Stimulated activated CD8-positive, alpha-beta memory T cell treated with anti-CD3 and anti-CD28 coated beads, Interleukin-7, amount 100 ng/mL, for 24 hours (primary cell): ENCODE measurements around the gene DPH3.
"Not testable (repeated sequence)": the region's sequence is repeated elsewhere in the genome, so short reads cannot be mapped to it uniquely, and the experiment has no call there.

Source experiments
- DNase-seq: peaks from one replicate; pipeline ENCODE4 v3.0.0-alpha.2; 2020; ENCODE audit warnings: low read depth

Gene DPH3

GRCh38 chr3:16264708-16265454 lies at the start of gene DPH3, which contains the start of gene OXNAD1:
TSS of gene DPH3 (minus strand) at chr3:16264943. CDS start at chr3:16264876, 67 bp downstream.
TSS of gene OXNAD1 (plus strand) at chr3:16265212. CDS start at chr3:16270953, 5,741 bp downstream.
- DNase-seq = peak; percentile 99

- no peak for DNase-seq
These were observed 49.3 kb upstream of the DPH3 start for GRCh38 chr3:16313886-16314645.

DNA sequence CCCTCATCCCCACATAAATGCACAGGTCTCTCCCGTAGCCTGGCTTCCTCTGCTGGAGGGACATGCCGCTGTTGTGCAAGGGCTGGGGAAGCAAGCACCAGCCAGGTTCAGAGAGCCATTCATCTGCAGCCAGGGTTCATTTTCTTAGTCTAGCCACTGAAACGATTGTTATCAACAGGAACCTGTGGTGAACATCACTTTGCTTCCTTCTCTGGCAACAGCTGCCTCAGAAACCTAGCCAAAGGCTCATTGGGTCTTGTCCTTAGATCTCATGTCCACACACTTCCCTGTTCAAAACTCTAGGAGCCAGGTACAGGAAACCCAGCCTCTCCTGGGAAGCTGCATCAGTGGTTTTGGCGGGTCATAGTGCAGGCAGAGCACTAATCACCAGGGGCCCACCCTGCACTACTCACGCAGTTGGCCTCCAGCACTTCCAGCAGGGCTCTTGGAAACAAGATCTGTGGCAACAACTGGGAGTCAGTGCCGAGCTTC lies 47.3 kb upstream of the DPH3 start:
- no peak for DNase-seq

DNA sequence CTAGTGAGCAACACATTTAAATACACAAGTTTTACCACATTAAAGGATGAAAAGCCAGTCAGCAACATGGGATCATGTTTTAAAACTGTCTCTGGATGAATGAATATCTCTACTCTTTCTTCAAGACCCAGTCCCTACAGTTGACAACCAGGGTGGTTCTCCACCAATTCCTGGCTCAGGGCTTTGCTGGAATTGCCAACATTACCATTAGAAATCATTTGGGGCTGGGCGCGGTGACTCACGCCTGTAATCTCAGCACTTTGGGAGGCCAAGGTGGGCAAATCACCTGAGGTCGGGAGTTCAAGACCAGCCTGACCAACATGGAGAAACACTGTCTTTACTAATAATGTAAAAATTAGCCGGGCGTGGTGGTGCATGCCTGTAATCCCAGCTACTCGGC lies 45.7 kb upstream of the DPH3 start:
- not testable (repeated sequence) for DNase-seq

GRCh38 chr3:16309558-16309957 lies 44.8 kb upstream of the DPH3 start:
- DNase-seq = no peak

DNA sequence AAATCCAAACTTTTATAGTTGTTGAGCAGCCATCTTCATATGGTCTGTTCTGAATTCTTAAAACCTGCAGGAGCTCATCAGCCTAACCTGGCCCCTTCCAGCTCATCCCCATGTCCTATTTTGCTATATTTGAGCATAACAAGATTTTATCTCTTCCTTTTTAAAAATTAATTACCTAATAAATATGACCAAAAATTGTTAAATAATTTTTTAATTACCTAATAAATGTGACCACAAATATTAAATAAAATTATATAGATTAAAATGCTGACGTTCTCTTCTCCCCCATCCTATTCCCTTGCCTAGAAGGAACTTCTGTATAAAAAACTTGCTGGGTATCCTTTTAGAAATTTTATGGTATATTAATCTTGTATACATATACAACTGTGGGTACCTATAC lies 44.0 kb upstream of the DPH3 start:
- no peak for DNase-seq

GRCh38 chr3:16307832-16308531 lies 43.2 kb upstream of the DPH3 start:
- DNase-seq = no peak

DNA sequence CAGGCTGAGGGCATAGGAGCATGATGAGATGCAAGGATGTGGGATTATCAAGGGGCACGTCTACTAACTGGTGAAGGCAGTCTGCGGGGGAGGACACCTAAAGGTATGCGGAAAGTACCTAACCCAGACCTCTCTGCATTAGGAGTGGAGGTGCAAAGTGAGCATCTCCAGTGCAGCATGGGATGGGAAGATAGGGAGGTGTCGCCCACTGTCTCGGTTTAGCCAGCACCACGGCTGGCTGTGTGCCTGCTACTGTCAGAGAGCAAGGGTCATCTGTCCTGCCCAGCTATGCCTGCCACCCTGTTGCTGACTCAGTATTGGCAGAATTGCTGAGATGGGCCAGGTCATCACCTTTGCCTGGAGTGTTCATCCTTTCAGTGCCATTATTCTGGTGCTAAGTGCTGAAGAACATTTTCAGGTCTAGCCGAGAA lies 40.4 kb upstream of the DPH3 start:
- DNase-seq = no peak

GRCh38 chr3:16304061-16305010 lies 39.6 kb upstream of the DPH3 start:
- DNase-seq = no peak

DNA sequence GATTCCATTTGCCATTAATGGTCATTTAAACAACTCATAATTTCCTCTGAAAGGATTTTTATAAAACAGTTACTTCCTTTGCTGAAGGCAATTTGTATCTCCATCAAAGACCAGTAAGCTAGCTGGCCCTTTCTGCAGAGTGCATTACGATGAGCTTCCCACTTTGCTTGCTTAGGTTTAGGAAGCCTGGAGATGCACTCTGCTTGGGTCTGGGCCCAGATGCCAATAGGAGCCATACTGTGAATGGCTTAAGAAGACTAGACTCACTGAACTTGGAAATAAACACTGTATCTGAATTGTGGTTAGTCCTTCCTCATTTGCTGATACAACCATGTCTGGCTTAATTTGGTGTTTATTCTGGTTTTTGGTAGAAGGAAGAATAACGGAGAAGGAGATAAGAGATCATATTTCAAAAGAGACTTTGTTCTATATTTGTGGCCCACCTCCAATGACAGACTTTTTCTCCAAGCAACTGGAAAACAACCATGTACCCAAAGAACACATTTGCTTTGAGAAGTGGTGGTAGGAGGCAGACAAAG lies 38.4 kb upstream of the DPH3 start:
- no peak for DNase-seq

- no peak for DNase-seq
These were observed 37.4 kb upstream of the DPH3 start for GRCh38 chr3:16302082-16302631.

DNA sequence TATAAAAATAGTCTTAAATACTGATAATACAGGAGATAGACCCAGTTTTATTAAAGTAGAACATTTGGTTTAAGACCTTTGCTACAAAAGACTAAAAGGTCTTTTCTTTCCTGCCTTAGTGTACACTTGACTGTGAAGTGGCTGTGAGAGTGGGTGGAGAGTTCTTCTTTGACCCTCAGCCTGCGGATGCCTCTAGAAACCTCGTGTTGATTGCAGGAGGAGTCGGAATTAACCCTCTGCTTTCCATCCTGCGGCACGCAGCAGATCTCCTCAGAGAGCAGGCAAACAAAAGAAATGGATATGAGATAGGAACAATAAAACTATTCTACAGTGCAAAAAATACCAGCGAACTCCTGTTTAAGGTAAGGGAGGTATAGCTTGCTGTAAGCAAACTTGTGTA lies 36.8 kb upstream of the DPH3 start:
- no peak for DNase-seq

- DNase-seq = no peak
These were observed 36.2 kb upstream of the DPH3 start for GRCh38 chr3:16300881-16301359.

- no peak for DNase-seq
These were observed 35.6 kb upstream of the DPH3 start for GRCh38 chr3:16300307-16300706.

- no peak for DNase-seq
These were observed 35.0 kb upstream of the DPH3 start for GRCh38 chr3:16299746-16300145.

- DNase-seq = no peak
These were observed 34.1 kb upstream of the DPH3 start for GRCh38 chr3:16298891-16299290.

DNA sequence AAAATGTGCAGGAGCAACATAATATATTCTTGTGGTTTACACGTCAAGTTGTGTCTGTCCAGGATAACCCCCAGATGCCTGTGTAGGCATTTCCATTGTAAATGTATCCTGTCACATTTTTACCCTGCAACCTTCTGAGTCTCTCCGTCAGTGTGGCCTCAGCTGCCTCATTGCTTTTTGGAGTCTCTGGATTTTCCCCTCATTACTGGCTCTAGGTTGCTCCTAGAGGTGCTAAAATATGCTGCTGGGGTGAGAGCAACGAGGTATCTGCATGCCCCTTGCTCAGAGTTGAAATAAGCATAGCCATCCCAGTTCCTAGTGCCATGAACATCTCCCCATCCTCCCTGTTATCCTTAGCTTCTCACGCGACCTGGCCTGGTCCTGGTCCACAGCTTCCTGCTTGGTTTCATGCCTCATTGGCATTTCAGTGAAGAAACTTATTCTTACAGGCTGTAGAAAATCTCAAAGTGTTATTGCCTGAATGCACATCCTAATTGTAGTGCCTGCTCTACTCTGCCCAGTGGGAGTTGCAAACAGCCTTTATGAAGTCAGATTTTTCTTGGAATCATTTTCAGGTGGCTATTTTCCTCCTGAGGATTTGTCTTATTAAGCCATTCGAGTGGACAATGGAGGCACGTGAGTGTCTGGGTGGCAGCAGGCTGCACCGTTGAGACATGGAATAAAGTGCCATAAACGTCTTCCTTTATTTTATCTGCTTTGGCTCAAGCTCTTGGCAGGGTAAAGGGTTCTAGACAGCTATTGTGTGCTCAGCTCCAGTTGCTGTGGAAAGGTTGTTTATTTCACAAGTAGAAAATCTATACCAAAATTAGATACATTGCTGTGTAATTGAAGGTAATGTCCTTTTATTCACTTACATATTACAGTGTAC lies 33.5 kb upstream of the DPH3 start:
- DNase-seq = no peak

DNA sequence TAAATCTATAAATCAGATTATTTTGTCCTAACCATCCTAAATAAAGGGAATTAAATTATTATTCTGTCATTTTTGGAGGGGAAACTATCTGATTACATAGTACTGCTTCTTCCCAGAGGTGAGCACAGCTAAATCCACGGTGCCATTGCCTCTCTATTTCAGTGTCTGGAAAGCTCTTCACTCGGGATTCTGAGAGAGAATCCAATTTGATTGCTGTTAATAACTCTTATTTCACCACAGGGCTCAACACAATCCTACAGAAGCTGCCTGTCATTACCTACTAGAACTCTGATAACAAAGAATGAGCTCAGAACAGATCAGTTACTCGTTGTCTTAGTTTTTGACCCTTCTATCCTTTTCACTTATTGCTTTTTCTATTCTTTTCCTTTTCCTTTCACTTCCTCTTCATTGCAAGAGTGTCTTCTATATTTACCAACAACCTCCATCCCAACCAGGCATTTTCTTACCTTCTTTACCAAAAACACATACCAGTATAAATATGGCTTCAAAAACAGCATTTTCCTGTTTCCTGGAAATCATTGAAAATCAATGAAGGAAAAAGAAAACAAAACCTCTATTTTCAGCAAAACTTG lies 30.7 kb upstream of the DPH3 start:
- no peak for DNase-seq

GRCh38 chr3:16294844-16295243 lies 30.1 kb upstream of the DPH3 start:
- DNase-seq = no peak
